ENCODE measurements around the gene RPL31.

The RPL31 gene

DNA sequence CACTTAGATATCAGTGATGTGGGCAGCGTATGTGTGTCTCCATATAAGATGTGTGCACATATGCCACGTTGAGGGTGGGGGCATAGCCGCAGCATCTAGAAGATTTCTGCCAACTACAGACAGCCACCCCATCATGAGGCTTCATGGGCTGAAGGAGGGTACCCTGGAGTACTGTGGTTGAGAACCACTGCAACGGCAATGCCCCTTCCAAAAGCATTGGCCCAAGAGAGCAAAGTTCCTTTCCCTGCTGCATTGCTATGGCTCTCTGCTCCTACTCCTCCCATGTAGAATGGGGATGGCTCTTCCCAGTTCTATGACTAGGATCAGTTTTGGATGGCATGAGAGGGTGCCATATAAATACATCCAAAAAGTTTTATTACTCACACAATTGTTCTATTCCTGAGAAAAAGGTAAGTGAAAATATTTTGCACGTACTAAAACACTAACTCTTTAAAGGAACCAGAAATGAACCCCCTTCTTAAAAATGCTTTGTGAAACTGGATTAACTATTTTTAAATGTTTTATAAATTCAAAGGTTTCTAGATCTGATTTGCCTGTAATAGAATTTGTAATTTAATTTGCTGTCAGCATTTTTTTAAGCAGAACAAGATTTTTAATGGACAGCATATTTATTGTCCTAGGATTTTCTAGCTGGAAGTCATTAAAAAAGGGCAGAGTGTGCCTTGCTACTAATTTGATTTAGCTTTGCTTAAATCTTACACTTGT is 4.4 kb upstream of the RPL31 start:
- no peak for DNase-seq

DNA sequence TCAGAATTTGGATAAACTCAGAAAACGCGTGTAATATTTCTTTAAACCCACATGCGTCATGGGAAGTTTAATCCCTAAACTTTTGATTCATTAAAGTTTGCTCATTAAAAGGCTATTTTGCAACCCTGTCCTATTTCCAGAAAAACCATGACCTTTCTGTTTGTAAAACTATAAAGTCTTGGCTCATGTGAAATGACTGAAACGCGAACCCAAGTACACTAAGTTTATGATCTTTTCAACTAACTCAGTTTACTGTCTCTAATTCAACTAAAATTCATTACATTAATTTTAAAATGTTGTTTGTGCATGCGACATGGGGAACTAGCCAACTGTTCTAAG is 3.9 kb upstream of the RPL31 start:
- no peak for DNase-seq

DNA sequence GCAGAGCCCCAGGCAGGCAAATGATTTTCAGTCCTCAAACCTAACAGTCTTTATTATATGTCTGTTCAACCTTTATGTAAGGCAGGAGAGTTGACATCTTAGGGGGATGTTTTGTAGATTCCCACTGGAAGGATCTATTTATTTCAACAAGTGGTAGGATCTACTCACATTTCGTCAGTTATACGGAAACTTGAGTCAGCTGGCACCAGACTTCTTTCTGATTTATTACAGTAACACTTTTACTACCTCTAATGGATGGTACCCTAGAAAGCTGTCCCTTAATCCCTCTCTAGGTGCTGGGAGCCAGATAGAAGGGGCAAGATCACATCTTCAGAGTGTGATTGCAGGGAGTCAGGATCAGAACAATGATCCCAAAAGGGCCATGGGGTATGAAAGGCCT is 2.1 kb upstream of the RPL31 start:
- no peak for DNase-seq

GRCh38 chr2:101002562-101003277 is 631 bp downstream of the RPL31 start:
- no peak for DNase-seq

- DNase-seq: no peak
These were observed 1.2 kb downstream of the RPL31 start for GRCh38 chr2:101003278-101003775.

DNA sequence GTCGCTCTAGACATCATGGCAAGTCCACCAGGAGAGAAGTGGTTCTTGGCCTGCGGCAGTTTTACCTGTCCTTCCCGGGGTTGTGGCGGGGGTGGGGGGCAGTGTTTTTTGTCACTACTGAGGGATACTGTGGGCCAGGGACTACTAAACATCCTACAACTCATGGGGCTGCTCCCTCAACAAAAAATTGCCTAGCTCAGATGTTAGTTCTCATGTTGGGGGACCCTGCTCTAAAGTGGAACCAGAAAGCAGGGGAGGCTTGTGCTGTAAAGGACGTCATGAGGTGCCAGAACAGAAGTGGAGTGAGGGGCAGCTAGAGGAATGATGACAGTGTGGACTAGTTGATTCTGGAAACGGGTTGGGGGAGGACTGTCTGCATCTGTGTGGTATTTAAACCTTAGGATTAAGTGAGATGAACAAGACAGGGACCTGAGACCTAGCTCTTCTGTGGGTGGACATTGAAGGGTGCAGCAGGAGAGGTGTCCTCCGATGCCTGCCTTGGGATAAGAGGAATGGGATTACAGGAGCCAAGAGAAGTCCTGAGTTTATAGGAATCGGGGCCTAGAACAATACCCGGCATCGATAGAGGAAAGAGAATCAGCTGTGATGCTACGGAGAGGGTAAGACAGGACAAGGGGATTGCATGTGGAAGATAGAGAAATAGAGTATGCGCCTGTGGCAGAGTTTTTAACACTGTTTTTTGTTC is 2.7 kb downstream of the RPL31 start:
- no peak for DNase-seq

DNA sequence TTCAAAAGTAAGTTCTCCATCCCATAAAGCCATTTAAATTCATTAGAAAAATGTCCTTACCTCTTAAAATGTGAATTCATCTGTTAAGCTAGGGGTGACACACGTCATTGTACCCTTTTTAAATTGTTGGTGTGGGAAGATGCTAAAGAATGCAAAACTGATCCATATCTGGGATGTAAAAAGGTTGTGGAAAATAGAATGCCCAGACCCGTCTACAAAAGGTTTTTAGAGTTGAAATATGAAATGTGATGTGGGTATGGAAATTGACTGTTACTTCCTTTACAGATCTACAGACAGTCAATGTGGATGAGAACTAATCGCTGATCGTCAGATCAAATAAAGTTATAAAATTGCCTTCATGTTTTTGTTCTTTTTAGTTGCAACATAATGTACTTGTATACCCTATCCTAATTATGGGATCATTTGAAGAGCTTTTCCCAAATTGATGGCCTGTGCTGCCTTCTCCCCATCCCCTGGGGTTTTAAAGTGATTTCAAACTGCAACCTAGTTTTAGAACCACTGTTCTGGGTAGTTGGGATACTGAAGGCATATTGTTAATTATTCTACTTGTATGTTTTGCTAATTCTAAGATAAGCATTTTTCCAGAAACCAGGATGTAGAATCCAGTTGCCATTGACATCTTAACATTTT is 4.1 kb downstream of the RPL31 start:
- DNase-seq: no peak

DNA sequence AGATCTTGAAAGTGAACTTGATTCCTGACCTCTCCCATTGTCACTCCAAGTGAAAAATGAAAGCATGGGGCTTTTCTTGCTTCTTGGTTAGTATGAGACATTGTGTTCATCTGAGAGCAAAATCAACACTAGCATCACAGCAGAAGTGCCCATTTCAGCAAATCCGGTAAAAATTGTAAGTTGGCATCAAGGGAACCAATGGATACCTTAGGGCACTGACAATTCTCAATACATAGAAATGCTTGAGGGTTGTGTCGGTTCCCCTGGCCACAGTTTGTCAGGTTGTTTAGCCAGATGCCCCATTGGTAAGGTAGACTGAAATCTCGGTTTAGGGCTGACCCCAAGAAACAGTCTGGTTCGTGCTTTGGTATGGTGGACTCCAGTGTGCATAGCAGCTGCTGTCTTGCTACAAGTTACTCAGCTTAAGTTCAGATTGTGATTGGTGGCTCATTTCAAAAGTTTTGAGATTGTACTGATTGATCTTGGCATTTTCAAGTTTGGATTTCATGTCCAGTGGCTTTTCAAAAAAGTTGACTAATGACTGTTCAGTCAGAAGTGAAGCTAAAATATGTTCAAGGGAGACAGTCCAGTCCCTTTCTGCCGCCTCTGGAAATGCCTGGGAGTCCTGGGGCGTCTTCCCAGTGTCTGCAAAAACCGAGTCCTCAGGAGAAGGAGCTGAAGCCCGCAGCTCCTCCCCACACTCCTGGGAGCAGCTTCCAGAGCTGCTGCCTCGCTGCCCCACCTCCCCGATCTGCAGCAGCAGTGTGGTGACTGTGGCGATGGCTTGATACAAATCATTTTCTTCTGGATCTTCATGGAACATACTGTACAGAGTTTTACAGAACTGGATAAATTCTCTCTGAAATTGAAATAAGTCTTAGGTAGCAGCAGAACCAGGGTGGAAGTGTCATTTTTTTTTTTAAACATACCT is 5.6 kb downstream of the RPL31 start:
- no peak for DNase-seq

- DNase-seq: no peak
These were observed 9.1 kb downstream of the RPL31 start for GRCh38 chr2:101011152-101011551.

DNA sequence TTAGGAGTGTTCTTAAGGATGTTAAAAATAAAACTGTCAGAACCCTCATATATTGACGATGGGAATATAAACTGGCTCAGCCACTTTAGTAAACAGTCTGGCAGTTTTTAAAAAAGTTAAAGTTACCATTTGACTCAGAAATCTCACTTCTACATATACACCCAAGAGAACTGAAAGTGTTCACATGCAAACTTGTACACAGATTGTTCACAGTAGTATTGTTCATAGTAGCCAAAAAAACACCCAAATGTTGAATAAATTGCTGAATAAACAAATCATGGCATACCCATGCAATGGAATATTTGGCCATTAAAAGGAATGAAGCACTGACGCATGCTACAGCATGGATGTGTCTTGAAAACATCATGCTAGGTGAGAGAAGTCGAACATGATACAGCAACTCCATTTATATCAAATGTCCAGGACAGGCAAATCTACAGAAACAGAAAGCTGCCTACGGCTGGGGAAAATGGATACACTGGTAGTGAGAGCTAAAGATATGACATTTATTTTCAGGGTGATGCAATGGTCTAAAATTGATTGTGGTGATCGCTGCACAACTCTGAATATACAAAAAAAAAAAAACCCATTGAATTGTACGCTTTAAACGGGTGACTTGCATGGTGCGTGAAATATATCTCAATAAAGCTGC is 10.1 kb downstream of the RPL31 start:
- DNase-seq: no peak

GRCh38 chr2:101012706-101013181 is 10.7 kb downstream of the RPL31 start:
- DNase-seq: peak; percentile 55

GRCh38 chr2:101014264-101014857 is 12.3 kb downstream of the RPL31 start:
- DNase-seq: no peak

- DNase-seq: no peak
These were observed 15.3 kb downstream of the RPL31 start for GRCh38 chr2:101017371-101017770.

GRCh38 chr2:101018934-101019333 is 16.8 kb downstream of the RPL31 start:
- no peak for DNase-seq

- DNase-seq: no peak
These were observed 20.1 kb downstream of the RPL31 start for GRCh38 chr2:101022221-101022620.

- DNase-seq: no peak
These were observed 21.4 kb downstream of the RPL31 start for GRCh38 chr2:101023327-101024107.

- no peak for DNase-seq
These were observed 23.5 kb downstream of the RPL31 start for GRCh38 chr2:101025561-101025960.

- DNase-seq: no peak
These were observed 24.2 kb downstream of the RPL31 start for GRCh38 chr2:101026253-101026701.

- no peak for DNase-seq
These were observed 24.9 kb downstream of the RPL31 start for GRCh38 chr2:101026923-101027469.

DNA sequence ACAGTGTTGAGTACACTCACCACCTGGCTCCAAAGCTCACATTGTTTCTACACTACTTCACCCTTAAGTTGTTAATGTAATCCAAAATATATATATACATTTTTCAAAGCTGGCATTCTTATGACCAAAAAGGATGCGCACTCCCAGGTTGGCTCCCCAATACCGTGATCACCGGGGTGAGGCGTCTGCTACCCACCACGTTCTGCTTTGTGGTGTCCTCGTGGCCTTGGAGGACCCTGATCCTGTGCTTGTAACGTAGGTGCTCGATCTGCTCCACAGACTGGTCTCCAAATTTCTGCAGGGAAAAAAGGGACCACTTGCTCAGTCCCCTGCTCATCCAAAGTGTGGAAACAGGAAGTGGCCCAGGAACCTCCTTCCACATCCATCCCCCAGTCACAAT is 25.8 kb downstream of the RPL31 start:
- DNase-seq: no peak

All from CD4-positive, alpha-beta T cell treated with Interleukin-17A for 4 hours (primary cell).